Gastrocnemius medialis (tissue), 4 donors: ENCODE measurements around the gene LMNTD1. TPM values are rescaled to one million over a fixed set of nuclear protein-coding genes. Genes with fewer than 3 reads are reported as not detected.

Source experiments
- ATAC-seq, 2 donors: fragments of 150-250 bp; one replicate each; pipeline ENCODE4 v1.9.1; 2016
- DNase-seq, 2 donors: peaks; one replicate each; pipeline ENCODE4 v3.0.0-alpha.2; 2019
- H3K27ac ChIP-seq, 4 donors: fragments of 200-600 bp; sonication (generic); 1 replicate in 1 of 4; 2 replicates in 3 of 4; pipeline ENCODE4 v1.5.1; 2016 to 2018; ENCODE audit warnings: mild to moderate bottlenecking in 2 of 4, moderate library complexity in 1 of 4
- H3K27me3 ChIP-seq, 3 donors: fragments of 200-600 bp; sonication (generic) in 2 of 3; 1 replicate in 1 of 3; 2 replicates in 2 of 3; pipeline versions ENCODE4 v1.5.1 to v1.6.0; 2016 to 2019; ENCODE audit warnings: mild to moderate bottlenecking in 1 of 3, moderate library complexity in 1 of 3
- H3K36me3 ChIP-seq, 2 donors: fragments of 200-600 bp; sonication (generic) in 1 of 2; one replicate each; pipeline ENCODE4 v1.5.1; 2017 to 2018
- H3K4me1 ChIP-seq, 2 donors: fragments of 200-600 bp; sonication (generic) in 1 of 2; one replicate each; pipeline ENCODE4 v1.5.1; 2016 to 2017; ENCODE audit warnings: mild to moderate bottlenecking in 2 of 2
- H3K4me3 ChIP-seq, 4 donors: fragments of 200-600 bp; sonication (generic) in 3 of 4; 1 replicate in 1 of 4; 2 replicates in 3 of 4; pipeline ENCODE4 v1.5.1; 2016 to 2019; ENCODE audit warnings: mild to moderate bottlenecking in 2 of 4
- H3K9me3 ChIP-seq, 3 donors: fragments of 200-600 bp; sonication (generic) in 2 of 3; 1 replicate in 1 of 3; 2 replicates in 2 of 3; pipeline ENCODE4 v1.5.1; 2016 to 2019
- CTCF ChIP-seq, 5 experiments: fragments of 450-650 bp in 3 of 5; fragments of 200-600 bp in 2 of 5; sonication (generic) in 2 of 5; IDR thresholded peaks in 4 of 5; conservative IDR thresholded peaks in 1 of 5; 1 replicate in 4 of 5; 2 replicates in 1 of 5; pipeline ENCODE4 v1.5.1; 2016 to 2019; ENCODE audit warnings: antibody characterized with exemption in 5 of 5, mild to moderate bottlenecking in 3 of 5, moderate library complexity in 3 of 5
- POLR2A ChIP-seq, 2 donors: fragments of 450-650 bp; IDR thresholded peaks; one replicate each; pipeline ENCODE4 v1.6.1; 2017; ENCODE audit warnings: antibody characterized with exemption in 2 of 2, mild to moderate bottlenecking in 2 of 2, moderate library complexity in 2 of 2
- in situ Hi-C, 4 donors: fragments of 200-750 bp; cut with MboI; loops; one replicate each; pipeline versions ENCODE4 v1.15.0 to v1.8.0; 2017; ENCODE audit warnings: low sequenced_read_pairs in 4 of 4
- intact Hi-C: fragments of 100-400 bp; cut with DNase I; formaldehyde crosslinking; loops from one replicate; pipeline ENCODE4 v1.15.1; 2023; ENCODE audit warnings: low total_unique reads
- total RNA-seq, 4 donors: library from RNA; depleted of rRNA; stranded (reverse); fragments of >200 nt; gene quantifications; one replicate each; pipeline versions ENCODE4 v1.1.0 to v1.2.3, GENCODE V29; 2016

LMNTD1 gene
- total RNA-seq, 4 donors from 2014 or later, result not detected

GRCh38 chr12:25566202-25566949, 13.3 kb upstream of the LMNTD1 start:
- Histone ChIP-seq H3K4me1 (no peaks in the 10 kb centered on the region), H3K9me3 (no peaks in the 10 kb centered on the region), H3K36me3 (no peaks in the 10 kb centered on the region), H3K27ac (no peak overlapping the region), H3K27me3 (no peaks in the 10 kb centered on the region), H3K4me3 (no peak overlapping the region)
- no peak for TF ChIP-seq POLR2A (IDR thresholded peaks at IDR 0.05)
- DNase-seq, result no peak
- in situ Hi-C loops, result no loop called here
- no peak for ATAC-seq
- intact Hi-C loops, result no loop called here

GRCh38 chr12:25558586-25558985, 5.5 kb upstream of the LMNTD1 start:
- intact Hi-C loops (no loop called here), in situ Hi-C loops (no loop called here)
- TF ChIP-seq POLR2A (IDR thresholded peaks at IDR 0.05), result no peak
- TF ChIP-seq CTCF (IDR thresholded peaks at IDR 0.05 in 4 of 5, conservative IDR thresholded peaks at IDR 0.05 in 1 of 5), result no peak
- Histone ChIP-seq H3K9me3 (no peaks in the 10 kb centered on the region), H3K27ac (no peak overlapping the region), H3K4me1 (no peaks in the 10 kb centered on the region), H3K36me3 (no peaks in the 10 kb centered on the region), H3K4me3 (no peak overlapping the region), H3K27me3 (no peaks in the 10 kb centered on the region)
- DNase-seq, result no peak
- no peak for ATAC-seq

GRCh38 chr12:25557830-25558436, 4.8 kb upstream of the LMNTD1 start:
- no peak for ATAC-seq

DNA sequence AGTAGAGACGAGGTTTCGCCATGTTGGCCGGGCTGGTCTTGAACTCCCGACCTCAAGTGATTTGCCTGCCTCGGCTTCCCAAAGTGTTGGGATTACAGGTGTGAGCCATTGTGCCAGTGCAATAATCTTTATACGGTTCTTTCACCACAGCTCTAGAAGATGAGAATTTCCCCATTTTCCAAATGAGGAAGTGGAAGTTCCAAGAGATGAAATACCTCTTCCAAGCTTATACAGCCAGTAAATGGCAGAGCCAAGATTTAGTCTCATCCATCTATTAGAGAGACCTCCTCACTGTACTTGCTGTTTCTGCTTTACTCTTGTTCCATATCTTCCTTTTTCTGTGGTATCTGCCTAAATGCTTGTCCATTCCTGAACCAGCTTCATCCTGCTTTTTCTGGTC, 3.1 kb upstream of the LMNTD1 start:
- H3K27ac ChIP-seq, result no peak overlapping the region
- H3K4me3 ChIP-seq, result no peak overlapping the region
- DNase-seq (no peak), ATAC-seq (no peak)
- no peaks in the 10 kb centered on the region for H3K27me3 ChIP-seq
- H3K9me3 ChIP-seq, result no peaks in the 10 kb centered on the region
- intact Hi-C loops (no loop called here), in situ Hi-C loops (no loop called here)
- H3K4me1 ChIP-seq, result no peaks in the 10 kb centered on the region
- TF ChIP-seq CTCF (IDR thresholded peaks at IDR 0.05 in 4 of 5, conservative IDR thresholded peaks at IDR 0.05 in 1 of 5) (no peak), POLR2A (IDR thresholded peaks at IDR 0.05) (no peak)
- no peaks in the 10 kb centered on the region for H3K36me3 ChIP-seq

More at GRCh38 chr12:25557830-25558436, 4.8 kb upstream of the LMNTD1 start:
- Histone ChIP-seq H3K9me3 (no peaks in the 10 kb centered on the region), H3K4me3 (no peak overlapping the region), H3K4me1 (no peaks in the 10 kb centered on the region), H3K36me3 (no peaks in the 10 kb centered on the region), H3K27me3 (no peaks in the 10 kb centered on the region), H3K27ac (no peak overlapping the region)
- DNase-seq, result no peak
- intact Hi-C loops, result no loop called here
- in situ Hi-C loops, result no loop called here
- TF ChIP-seq CTCF (IDR thresholded peaks at IDR 0.05 in 4 of 5, conservative IDR thresholded peaks at IDR 0.05 in 1 of 5) (no peak), POLR2A (IDR thresholded peaks at IDR 0.05) (no peak)

DNA sequence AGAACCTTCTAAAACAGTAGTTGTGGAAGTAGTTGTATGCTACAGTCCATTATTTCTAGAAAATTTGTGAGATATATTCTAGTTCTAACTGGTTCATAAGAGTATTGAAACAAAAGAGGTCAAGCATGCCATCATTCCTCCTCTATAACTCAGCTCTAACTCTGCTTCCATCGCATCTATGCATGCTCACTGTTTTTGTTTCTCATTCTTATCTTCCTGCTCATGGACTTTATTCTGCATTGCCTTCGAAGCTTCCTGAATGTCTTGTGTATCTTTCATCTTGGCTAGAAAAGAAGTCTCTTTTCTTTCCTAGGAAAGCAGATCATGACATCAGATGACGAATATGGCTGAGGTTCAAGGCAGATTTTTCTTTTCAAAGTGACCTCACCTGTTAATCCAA, 402 bp downstream of the LMNTD1 start:
- H3K27me3 ChIP-seq, result no peaks in the 10 kb centered on the region
- H3K9me3 ChIP-seq, result no peaks in the 10 kb centered on the region
- intact Hi-C loops (no loop called here), in situ Hi-C loops (no loop called here)
- H3K36me3 ChIP-seq, result no peaks in the 10 kb centered on the region
- H3K27ac ChIP-seq, result no peak overlapping the region
- ATAC-seq (no peak), DNase-seq (no peak)
- TF ChIP-seq POLR2A (IDR thresholded peaks at IDR 0.05), result no peak
- TF ChIP-seq CTCF (IDR thresholded peaks at IDR 0.05 in 4 of 5, conservative IDR thresholded peaks at IDR 0.05 in 1 of 5), result no peak
- H3K4me1 ChIP-seq, result no peaks in the 10 kb centered on the region
- H3K4me3 ChIP-seq, result no peak overlapping the region
